ENCODE results near the gene AMBP. TPM values are rescaled to one million over a fixed set of nuclear protein-coding genes. Genes with fewer than 3 reads are reported as not detected.
A peak's percentile ranks its signal among the peaks of the same experiment; 100 is the strongest.

AMBP gene
- total RNA-seq, 1 experiment from 2014 or later: 0.22 TPM

- Histone ChIP-seq H3K4me3 (ENCODE audit: low read length) (peak overlapping the region; percentile 69), H3K79me2 (ENCODE audit: low read length) (no peaks in the 10 kb centered on the region), H2AFZ (ENCODE audit: low read length) (peak overlapping the region; percentile 64; the same call in 1 of the 2 replicates)
Observed at GRCh38 chr9:114098021-114098935, 20.2 kb upstream of the AMBP start.

DNA sequence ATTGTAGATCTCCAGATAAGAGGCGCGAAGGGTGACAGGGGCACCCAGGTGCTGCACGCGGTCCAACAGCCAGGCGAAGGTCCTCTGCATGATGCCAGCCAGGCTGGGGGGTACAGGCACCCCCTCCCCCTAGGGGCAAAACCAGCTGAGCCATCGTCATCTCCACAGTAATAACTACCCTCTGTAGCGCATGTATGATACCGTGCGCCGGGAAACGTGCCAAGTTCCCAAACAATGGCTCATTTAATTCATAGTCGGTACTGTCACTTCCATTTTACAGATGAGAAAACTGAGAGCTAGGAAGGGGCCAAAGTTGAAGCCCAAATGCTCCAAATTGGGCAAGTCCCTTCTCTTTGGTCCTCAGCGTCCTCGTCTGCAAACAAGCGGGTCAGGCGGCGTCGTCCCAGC lies 19.5 kb upstream of the AMBP start:
- no TSS peak for BruUV-seq (replicated peaks)
- Histone ChIP-seq H3K9me2 (replicated peaks; ENCODE audit: low read length) (no peaks in the 10 kb centered on the region), H3K4me3 (ENCODE audit: low read length) (peak overlapping the region; percentile 69), H3K4me1 (ENCODE audit: insufficient read depth, low read length) (no peaks in the 10 kb centered on the region), H3K4me2 (ENCODE audit: low read length) (peak overlapping the region; percentile 75), H4K20me1 (ENCODE audit: low read length) (no peaks in the 10 kb centered on the region), H3K79me2 (ENCODE audit: low read length) (no peaks in the 10 kb centered on the region), H3K27ac (ENCODE audit: low read length) (no peak overlapping the region), H2AFZ (ENCODE audit: low read length) (peak overlapping the region; percentile 64; the same call in 1 of the 2 replicates), H3K36me3 (ENCODE audit: low read depth, low read length) (no peaks in the 10 kb centered on the region), H3K27me3 (ENCODE audit: low read length) (no peaks in the 10 kb centered on the region), H3F3A (ENCODE audit: low read length, unreplicated experiment) (no peaks in the 10 kb centered on the region), H3K9ac (ENCODE audit: low read length) (no peak overlapping the region), H3K9me3 (ENCODE audit: low read length) (0 out of 2 replicates have a peak, but pooled peaks cover 6% of the 10 kb centered on the region)
- TF ChIP-seq EZH2phosphoT487 (IDR thresholded peaks at IDR 0.05; ENCODE audit: borderline replicate concordance, low read length): no peak
- peak; percentile 41 for DNase-seq
- CTCF ChIA-PET: interaction anchor here (0.6 kb wide), 1 partner anchor 163 kb away, joined by 6 read pairs; no protein-coding TSS in a partner anchor
- intact Hi-C loops (cut with micrococcal nuclease): no loop called here
- peak; percentile 13; the same call in 1 of the 2 replicates for ATAC-seq
- POLR2A ChIA-PET (ENCODE audit: unreplicated experiment): no interaction called here

More at GRCh38 chr9:114098021-114098935, 20.2 kb upstream of the AMBP start:
- DNase-seq (peak; percentile 39), ATAC-seq (peak; percentile 70)
- ChIA-PET CTCF (interaction anchor here (0.6 kb wide), 1 partner anchor 163 kb away, joined by 6 read pairs; no protein-coding TSS in a partner anchor), POLR2A (ENCODE audit: unreplicated experiment) (no interaction called here)
- no TSS peak for BruUV-seq (replicated peaks)
- Histone ChIP-seq H3K9me2 (replicated peaks; ENCODE audit: low read length) (no peaks in the 10 kb centered on the region), H3F3A (ENCODE audit: low read length, unreplicated experiment) (no peaks in the 10 kb centered on the region), H3K4me2 (ENCODE audit: low read length) (peak overlapping the region; percentile 75), H3K9me3 (ENCODE audit: low read length) (0 out of 2 replicates have a peak, but pooled peaks cover 6% of the 10 kb centered on the region), H3K27me3 (ENCODE audit: low read length) (no peaks in the 10 kb centered on the region), H3K36me3 (ENCODE audit: low read depth, low read length) (no peaks in the 10 kb centered on the region), H4K20me1 (ENCODE audit: low read length) (no peaks in the 10 kb centered on the region), H3K27ac (ENCODE audit: low read length) (no peak overlapping the region), H3K4me1 (ENCODE audit: insufficient read depth, low read length) (no peaks in the 10 kb centered on the region), H3K9ac (ENCODE audit: low read length) (no peak overlapping the region)
- intact Hi-C loops (cut with micrococcal nuclease): no loop called here
- TF ChIP-seq EZH2 (IDR thresholded peaks at IDR 0.05; ENCODE audit: low read length, unreplicated experiment) (no peak), EZH2phosphoT487 (IDR thresholded peaks at IDR 0.05; ENCODE audit: borderline replicate concordance, low read length) (no peak)
- TF ChIP-seq, protein P1, sequence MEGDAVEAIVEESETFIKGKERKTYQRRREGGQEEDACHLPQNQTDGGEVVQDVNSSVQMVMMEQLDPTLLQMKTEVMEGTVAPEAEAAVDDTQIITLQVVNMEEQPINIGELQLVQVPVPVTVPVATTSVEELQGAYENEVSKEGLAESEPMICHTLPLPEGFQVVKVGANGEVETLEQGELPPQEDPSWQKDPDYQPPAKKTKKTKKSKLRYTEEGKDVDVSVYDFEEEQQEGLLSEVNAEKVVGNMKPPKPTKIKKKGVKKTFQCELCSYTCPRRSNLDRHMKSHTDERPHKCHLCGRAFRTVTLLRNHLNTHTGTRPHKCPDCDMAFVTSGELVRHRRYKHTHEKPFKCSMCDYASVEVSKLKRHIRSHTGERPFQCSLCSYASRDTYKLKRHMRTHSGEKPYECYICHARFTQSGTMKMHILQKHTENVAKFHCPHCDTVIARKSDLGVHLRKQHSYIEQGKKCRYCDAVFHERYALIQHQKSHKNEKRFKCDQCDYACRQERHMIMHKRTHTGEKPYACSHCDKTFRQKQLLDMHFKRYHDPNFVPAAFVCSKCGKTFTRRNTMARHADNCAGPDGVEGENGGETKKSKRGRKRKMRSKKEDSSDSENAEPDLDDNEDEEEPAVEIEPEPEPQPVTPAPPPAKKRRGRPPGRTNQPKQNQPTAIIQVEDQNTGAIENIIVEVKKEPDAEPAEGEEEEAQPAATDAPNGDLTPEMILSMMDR (conservative IDR thresholded peaks at IDR 0.05; ENCODE audit: low read depth, low read length): no peak

DNA sequence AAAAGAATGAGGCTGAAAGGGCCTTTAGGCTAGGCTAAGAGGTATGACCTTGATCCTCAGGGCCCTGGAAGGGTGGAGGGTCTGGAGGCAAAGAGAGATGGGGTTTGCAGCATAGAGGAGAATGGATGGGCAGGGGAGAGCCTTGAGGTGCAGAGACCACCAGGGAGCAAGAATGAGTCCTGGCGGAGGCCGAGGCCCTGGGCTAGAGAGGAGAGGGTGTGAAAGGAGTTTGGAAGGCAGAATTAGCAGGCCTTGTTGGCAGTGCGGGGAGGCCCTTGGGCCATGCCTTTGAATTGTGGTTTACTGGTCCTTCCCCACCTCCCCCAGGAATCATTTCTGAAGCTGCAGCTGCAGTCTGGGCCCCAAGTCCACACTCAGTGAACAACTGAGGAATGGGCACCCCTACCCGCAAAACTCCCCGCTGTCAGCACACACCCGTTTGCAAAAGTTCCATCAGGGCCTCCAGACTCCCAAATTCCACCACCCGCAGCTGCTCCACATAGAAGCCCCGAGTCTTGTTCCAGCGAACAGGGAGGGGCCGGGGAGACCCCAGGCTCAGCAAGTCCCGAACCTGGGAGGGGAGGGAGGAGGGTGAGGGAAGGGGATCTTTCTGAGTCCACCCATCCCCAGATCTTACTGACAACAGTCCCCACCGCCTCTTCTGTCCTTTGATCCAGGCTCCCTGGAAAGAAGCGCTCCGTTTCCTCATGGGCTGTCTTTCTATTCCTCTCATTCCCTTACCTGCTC lies 18.9 kb upstream of the AMBP start:
- H3K9me2 ChIP-seq (replicated peaks; ENCODE audit: low read length): no peaks in the 10 kb centered on the region
- POLR2A ChIA-PET (ENCODE audit: unreplicated experiment): no interaction called here
- H4K20me1 ChIP-seq (ENCODE audit: low read length): no peaks in the 10 kb centered on the region
- intact Hi-C loops (cut with micrococcal nuclease): no loop called here
- CTCF ChIA-PET: no interaction called here
- no peaks in the 10 kb centered on the region for H3K36me3 ChIP-seq (ENCODE audit: low read depth, low read length)
- no peak overlapping the region for H3K27ac ChIP-seq (ENCODE audit: low read length)
- 0 out of 2 replicates have a peak, but pooled peaks cover 6% of the 10 kb centered on the region for H3K9me3 ChIP-seq (ENCODE audit: low read length)
- H3K4me1 ChIP-seq (ENCODE audit: insufficient read depth, low read length): no peaks in the 10 kb centered on the region
- H3K9ac ChIP-seq (ENCODE audit: low read length): no peak overlapping the region
- H3K4me2 ChIP-seq (ENCODE audit: low read length): peak overlapping the region; percentile 75
- no peaks in the 10 kb centered on the region for H3K79me2 ChIP-seq (ENCODE audit: low read length)
- no TSS peak for BruUV-seq (replicated peaks)
- no peak overlapping the region for H2AFZ ChIP-seq (ENCODE audit: low read length)
- ATAC-seq (no peak), DNase-seq (no peak)
- peak overlapping the region; percentile 69; the same call in 1 of the 2 replicates for H3K4me3 ChIP-seq (ENCODE audit: low read length)
- H3F3A ChIP-seq (ENCODE audit: low read length, unreplicated experiment): no peaks in the 10 kb centered on the region
- TF ChIP-seq EZH2phosphoT487 (IDR thresholded peaks at IDR 0.05; ENCODE audit: borderline replicate concordance, low read length) (no peak), EZH2 (IDR thresholded peaks at IDR 0.05; ENCODE audit: low read length, unreplicated experiment) (no peak)
- TF ChIP-seq, protein P1 (conservative IDR thresholded peaks at IDR 0.05; ENCODE audit: low read depth, low read length): no peak
- H3K27me3 ChIP-seq (ENCODE audit: low read length): no peaks in the 10 kb centered on the region

All from PC-3 (cell line).